CD4-positive, alpha-beta T cell treated with Interleukin-12 subunit alpha and Interleukin-12 subunit beta, for 1 hour (primary cell): Measurements from ENCODE around the gene GBX1.

Experiments used
- DNase-seq: peaks from one replicate; pipeline ENCODE4 v3.0.0-alpha.2; 2020

Gene GBX1

GRCh38 chr7:151110941-151111645, 56.4 kb downstream of the GBX1 start:
- peak; percentile 78 for DNase-seq

GRCh38 chr7:151110236-151110940, 57.1 kb downstream of the GBX1 start:
- no peak for DNase-seq

GRCh38 chr7:151109094-151110048, 58.1 kb downstream of the GBX1 start:
- DNase-seq: no peak

GRCh38 chr7:151107882-151108281, 59.6 kb downstream of the GBX1 start:
- no peak for DNase-seq

- no peak for DNase-seq
These were observed 62.9 kb downstream of the GBX1 start for GRCh38 chr7:151104411-151105235.

DNA sequence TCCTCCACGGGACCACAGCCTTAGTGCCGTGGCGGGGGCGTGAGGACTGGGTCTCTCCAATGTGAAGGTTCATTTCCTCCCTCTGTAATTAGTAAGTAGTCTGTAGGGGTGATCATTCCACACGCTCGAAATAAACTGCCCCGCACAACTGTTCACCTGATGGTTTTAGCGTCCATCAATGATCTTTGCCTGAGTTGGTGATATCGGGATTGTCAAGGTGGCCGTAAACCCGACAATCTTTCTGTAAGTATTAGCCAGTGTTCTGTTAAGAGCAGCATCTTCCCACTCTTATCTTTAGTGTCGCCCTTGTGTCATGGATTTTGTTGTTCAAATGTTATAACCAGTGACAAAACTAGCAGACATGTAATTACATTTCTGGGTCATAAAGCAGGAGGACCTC, 63.5 kb downstream of the GBX1 start:
- no peak for DNase-seq

- DNase-seq: no peak
These were observed 64.5 kb downstream of the GBX1 start for GRCh38 chr7:151102991-151103390.

DNA sequence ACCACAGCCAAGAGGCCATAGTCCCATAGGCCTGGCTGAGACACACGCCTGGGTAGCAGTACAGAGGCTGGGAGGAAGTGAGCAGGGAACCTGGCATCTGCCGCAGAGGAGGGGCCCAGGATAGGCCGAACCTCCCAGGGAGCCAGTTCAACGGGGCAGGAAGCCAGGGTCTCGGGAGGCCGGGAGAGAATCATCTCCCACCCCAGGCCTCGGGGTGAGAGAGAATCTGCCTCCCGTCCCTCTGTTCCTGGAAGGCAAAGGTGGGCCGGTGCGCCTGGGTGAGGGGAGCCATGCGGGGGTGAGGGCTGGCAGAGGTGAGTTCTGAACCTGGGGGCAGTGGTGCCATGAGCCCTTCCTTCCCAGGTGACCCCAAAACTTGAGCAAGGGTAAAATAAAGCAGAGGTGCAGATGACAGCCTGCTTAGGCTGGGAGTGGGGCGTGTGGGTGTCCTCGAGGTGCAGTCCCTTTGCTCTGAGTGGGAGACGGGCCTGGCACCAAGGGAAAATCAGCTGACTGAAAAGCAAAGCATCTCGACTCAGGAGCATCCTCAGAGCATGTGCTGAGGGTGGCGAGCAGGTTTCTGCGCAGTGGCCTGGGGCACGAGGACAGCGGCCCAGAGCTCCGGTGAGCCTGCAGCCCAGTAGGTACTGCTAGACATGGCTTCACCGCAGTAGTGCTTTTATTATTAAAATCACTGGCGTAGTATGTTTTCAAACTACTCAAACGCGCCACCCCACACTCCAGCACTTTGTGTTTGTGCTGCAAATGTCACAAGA, 65.7 kb downstream of the GBX1 start:
- no peak for DNase-seq

DNA sequence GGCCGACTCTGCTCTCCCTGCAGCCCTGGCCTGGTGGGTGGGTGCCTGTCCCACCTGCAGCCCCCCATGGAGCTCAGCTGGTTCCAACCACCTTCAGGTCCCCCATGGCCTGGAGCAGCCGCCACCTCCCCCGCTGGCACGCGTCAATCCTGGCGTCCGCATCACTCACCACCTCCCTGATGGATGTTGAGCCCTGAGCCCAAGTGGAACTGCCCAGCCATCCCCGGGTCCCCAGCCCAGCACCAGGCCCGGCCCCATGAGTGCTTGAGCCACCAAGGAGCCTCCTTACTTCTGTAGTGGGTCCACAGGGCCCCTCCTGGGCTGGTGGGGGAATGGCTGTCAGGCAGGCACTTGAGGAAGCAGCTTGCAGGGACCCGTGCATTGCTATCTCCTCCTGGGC, 66.6 kb downstream of the GBX1 start:
- DNase-seq: no peak

- no peak for DNase-seq
These were observed 67.8 kb downstream of the GBX1 start for GRCh38 chr7:151099486-151100211.
